T-helper 22 cell (primary cell): ENCODE measurements around the gene COL23A1.
"Not testable (repeated sequence)": the region's sequence is repeated elsewhere in the genome, so short reads cannot be mapped to it uniquely, and the experiment has no call there.

Source experiments
- DNase-seq: peaks from one replicate; pipeline ENCODE4 v3.0.0-alpha.2; 2020; ENCODE audit warnings: low read depth

The COL23A1 gene

GRCh38 chr5:178504340-178504960 is 85.7 kb downstream of the COL23A1 start:
- no peak for DNase-seq

DNA sequence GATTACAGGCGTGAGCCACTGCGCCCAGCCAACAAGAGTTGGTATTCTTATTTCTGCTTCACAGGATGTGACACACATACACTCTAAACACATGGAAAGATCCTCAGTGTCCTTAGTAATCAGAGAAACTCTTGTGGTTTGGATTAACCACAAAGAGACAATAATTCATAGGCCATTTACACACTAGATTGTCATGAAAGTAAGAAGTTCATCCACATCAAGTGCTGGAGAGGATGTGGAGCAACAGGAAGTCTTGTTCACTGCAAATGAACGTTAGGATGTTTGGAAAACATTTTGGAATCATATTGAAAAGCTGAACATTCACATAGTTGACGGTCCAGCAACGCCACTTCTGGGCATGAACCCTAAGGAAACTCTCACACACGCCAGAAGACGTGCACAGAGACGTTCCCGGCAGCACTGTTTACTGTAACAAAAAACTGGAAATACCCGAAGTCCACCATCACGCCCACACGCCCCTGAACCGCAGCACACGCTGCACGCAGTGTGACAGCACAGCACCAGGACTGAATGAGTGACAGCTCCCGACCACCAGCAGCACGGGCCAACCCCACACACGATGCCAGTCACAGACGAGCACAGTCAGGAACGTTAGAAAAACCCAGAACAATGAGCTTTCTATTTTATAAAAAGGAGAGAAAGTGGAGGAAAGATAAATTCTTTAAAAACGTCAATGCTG is 87.6 kb downstream of the COL23A1 start:
- DNase-seq, result no peak

- DNase-seq, result no peak
Measured at GRCh38 chr5:178499352-178499751, 90.8 kb downstream of the COL23A1 start.

GRCh38 chr5:178496642-178497041 is 93.6 kb downstream of the COL23A1 start:
- no peak for DNase-seq

- no peak for DNase-seq
Measured at GRCh38 chr5:178496214-178496613, 94.0 kb downstream of the COL23A1 start.

DNA sequence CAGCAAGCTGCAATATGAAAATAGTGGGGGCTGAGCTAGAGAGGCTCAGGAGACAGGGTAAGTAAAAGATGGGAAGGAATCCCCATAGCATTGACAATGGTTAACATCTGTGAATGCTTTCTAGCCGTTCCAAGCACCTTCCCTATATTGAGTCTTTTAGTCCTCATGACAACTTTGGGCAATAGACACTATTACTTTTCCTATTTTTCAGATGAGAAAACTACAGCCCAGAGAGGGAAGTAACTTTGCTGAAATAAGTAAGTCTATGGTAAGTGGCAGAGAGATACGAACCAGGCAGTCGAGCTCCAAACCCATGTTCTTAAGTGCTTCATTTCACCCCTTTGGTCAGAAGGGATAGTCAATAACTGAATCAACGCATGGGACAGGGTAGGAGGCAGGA is 94.5 kb downstream of the COL23A1 start:
- no peak for DNase-seq

GRCh38 chr5:178492278-178492677 is 97.9 kb downstream of the COL23A1 start:
- DNase-seq, result no peak

GRCh38 chr5:178490935-178491652 is 99.1 kb downstream of the COL23A1 start:
- DNase-seq, result no peak

DNA sequence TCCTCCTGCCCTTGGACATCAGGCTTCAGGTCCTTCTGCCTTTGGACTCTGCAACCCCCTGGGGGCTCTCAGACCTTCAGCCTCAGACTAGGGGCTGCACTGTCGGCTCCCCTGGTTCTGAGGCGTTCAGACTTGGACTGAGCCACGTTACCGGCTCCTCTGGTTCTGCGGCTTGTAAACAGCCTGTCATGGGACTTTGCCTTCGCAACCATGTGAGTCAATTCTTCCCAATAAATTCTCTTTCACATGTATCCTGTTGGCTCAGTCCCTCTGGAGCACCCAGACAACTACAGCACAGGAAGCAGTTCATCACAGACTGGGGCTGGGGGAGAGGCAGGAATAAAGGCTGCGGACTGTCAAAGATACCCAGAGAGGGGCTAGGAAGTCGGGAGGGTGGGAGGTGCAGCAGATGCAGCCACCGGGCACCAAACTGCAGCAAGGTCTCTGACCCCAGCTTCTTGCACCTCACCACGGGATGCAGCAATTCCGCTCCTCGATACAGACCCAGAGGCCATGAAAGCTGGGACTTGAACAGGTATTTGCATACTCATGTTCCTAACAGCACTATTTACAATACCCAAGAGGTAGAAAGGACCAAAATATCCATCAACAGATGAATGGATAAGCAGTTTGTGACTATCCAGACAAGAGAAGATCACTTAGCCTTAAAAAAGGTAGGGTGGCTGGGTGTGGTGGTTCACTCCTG is 100.8 kb downstream of the COL23A1 start:
- DNase-seq, result no peak

DNA sequence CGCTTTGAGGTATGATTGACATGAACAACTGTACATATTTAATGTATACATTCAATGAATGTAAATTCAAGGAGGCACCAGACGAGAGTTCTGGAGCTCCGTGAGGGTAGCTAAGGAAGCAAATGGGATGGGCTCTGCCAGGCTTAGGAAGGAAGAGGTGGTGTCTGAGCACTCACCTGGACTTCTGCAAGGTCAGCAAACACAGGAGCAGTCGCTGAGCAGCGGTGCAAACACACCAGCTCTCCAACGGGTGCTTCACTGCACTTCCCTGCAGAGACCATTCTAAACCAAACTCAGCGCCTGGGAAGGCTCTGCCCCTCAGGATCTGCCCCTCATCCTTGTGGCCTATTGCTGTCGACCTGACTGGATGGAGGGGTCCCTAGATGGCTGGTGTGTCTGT is 101.5 kb downstream of the COL23A1 start:
- DNase-seq, result no peak

GRCh38 chr5:178487911-178488600 is 102.1 kb downstream of the COL23A1 start:
- DNase-seq, result no peak

- not testable (repeated sequence) for DNase-seq
Measured at GRCh38 chr5:178486878-178487512, 103.2 kb downstream of the COL23A1 start.

DNA sequence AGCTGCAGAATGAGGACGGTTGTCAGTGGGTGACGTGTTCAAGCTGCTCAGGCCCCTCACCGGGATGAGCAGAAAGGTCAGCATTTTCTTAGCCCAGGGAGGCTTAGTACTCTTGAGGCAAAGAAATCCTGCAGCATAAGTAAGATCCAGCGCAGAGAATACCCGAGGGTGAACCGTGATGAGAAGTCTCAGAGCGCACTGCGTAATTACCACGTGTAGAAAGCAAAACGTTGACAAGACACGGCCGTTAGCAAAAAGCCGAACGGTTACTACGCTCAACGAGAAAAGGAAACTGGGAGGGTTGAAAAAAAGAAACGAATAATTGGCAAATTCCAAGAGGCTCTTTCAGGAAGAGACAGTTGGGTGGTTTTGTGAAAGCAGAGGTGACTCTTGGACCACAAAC is 104.0 kb downstream of the COL23A1 start:
- no peak for DNase-seq

- DNase-seq, result no peak
Measured at GRCh38 chr5:178483620-178484019, 106.6 kb downstream of the COL23A1 start.

DNA sequence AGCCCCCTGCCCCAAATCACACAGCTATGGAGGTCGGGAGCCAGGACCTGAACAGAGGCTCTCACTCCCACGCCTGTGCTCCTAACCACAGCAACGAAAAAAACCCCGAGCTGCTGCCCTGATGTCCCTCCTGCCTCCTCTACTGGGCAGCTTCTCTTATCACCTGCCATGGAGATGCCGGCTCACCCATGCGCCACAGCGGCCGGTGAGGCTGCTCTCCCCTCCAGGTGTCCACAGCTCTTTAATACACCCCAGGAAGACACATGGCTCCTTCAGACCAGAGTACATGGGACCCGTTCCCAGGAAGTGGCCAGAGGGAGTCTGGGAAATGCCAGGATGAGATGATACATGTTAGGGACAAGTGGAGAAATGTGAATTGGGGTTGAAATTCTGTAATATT is 110.9 kb downstream of the COL23A1 start:
- DNase-seq, result no peak

- no peak for DNase-seq
Measured at GRCh38 chr5:178478370-178478769, 111.8 kb downstream of the COL23A1 start.

DNA sequence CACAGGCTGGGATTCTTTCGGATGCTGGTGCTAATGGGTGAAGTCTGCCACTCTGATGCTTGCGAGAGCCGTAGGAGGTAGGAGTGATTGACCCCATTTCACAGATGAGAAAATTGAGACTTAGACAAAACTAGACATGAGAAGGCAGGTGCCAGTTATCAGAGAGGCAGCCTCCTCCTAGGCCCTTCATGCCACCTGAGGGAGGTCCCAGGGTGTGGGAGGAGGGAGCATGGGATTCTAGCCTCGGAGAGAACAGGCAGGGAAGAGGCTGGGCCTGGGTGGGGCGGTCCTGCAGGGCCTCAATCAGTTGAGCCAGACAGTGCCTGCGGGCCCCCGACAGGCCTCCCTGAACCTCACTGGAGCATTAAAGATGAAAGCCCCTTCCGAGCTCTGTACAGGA is 112.4 kb downstream of the COL23A1 start:
- DNase-seq, result no peak

GRCh38 chr5:178476972-178477754 is 113.0 kb downstream of the COL23A1 start:
- no peak for DNase-seq

DNA sequence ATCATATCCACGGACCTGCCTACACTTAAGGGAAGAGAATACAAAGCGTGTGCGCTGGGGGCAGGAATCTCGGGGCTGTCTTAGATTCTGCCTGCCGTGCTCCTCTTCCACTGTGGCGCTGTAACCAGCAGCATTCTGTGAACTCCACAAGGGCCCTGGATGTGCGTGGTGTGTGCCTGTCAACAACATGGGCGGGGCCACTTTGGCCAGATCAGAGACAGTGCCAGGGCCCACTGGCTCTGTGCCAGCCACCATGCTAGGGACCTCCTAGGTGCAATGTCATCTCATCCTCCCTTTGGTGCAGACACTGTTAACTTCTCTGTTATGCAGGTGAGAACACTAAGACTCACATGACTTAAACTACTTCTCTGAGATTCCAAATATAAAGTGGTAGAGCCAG is 113.7 kb downstream of the COL23A1 start:
- DNase-seq, result no peak

- no peak for DNase-seq
Measured at GRCh38 chr5:178475422-178475821, 114.8 kb downstream of the COL23A1 start.
